Measurements from ENCODE around the gene STRAP.
A peak's percentile ranks its signal among the peaks of the same experiment; 100 is the strongest.

The STRAP gene, protein sequence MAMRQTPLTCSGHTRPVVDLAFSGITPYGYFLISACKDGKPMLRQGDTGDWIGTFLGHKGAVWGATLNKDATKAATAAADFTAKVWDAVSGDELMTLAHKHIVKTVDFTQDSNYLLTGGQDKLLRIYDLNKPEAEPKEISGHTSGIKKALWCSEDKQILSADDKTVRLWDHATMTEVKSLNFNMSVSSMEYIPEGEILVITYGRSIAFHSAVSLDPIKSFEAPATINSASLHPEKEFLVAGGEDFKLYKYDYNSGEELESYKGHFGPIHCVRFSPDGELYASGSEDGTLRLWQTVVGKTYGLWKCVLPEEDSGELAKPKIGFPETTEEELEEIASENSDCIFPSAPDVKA

DNA sequence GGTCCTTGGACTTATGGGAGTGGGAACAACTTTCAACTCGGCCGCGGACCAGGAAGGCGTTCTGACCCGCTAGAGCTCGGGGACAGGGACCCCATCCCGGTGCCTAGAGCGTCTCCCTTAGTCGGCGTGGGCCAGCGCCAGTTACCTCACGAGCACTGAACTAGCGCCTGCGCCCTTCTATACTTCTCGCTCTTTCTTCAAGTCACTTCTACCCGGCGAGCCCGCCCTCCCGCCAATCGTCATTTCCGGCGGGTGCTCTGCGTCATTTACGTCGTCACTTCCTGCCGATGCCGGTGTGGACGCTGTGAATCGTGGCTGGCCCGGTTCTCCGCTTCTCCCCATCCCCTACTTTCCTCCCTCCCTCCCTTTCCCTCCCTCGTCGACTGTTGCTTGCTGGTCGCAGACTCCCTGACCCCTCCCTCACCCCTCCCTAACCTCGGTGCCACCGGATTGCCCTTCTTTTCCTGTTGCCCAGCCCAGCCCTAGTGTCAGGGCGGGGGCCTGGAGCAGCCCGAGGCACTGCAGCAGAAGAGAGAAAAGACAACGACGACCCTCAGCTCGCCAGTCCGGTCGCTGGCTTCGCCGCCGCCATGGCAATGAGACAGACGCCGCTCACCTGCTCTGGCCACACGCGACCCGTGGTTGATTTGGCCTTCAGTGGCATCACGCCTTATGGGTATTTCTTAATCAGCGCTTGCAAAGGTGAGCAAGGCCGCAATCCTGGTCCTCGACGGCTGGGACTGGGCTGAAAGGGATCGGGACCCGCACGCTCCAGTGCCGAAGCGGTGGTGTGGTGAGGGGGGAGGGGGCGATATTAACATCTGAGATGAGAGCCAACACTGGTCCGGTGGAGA lies at the start of gene STRAP:
Gene STRAP (plus strand): TSS at position 270 of the 854 bp plus-strand sequence. CDS start 321 bp downstream, at position 591.
- DNase-seq: peak; percentile 97

DNA sequence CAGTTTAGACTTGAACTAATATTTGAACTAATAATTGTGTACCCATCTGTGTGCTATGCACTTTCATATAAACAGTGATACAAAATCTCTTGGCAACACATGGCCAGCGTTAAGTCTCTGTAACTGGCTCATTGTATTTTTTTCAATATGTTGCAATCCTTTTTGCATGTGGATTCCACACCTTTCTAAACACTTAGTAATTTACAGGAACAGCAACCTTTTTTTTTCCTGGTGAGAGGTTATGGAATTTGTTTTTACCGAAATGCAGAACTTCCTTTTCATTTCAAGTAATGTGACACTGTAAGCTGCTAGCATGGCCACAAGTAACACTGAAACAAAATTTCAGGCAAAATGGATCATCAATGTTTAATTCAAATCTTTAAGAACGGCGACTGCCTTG lies 47.6 kb upstream of the STRAP start:
- no peak for DNase-seq

DNA sequence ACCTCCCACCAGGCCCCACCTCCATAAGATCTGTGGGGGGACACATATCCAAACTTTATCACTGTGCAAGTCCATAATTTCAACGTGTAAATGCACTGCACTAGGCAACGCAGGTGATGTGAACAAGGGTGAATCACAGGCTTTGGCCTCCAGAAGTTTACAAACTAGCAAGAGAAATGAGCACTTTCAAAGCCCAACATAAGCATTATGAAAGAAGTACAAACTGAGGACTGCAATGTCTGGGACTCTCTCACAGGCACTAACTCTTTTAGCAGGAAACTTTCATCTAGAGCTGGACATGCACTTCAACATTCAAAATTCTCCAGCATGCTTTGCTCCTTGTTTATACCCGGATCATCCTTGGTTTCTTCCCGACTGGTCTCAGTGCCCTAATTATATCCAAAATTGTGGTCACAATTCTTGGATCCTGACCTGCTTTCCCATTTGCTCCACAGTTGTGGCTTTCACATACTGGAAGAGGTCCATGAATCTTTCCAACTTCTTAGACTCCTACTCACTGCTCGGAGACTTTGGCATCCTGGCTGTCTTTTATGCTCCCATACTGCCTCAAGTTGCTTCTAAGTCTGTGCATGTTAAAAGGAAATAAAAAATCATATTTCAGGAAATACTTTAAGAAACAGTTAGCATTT lies 44.9 kb upstream of the STRAP start:
- DNase-seq: no peak

DNA sequence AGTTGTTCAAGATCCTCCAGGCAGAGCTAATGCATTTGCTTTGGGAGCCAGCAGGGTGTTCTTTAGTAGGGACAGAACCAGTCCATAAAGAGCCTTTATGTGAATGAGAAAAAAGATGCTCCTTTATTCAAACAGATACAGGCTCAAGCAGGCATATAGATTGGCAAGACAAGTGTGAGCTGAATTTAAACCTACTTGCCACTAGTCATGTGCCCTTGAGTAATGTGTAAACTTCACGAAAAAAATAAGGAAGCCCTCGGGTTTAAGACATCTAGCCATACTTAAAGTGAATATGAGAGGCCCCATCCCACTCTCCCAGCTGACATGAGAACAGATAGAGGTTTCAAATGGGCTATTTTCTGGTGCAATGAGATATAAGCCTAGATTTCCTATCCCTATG lies 43.1 kb upstream of the STRAP start:
- no peak for DNase-seq

DNA sequence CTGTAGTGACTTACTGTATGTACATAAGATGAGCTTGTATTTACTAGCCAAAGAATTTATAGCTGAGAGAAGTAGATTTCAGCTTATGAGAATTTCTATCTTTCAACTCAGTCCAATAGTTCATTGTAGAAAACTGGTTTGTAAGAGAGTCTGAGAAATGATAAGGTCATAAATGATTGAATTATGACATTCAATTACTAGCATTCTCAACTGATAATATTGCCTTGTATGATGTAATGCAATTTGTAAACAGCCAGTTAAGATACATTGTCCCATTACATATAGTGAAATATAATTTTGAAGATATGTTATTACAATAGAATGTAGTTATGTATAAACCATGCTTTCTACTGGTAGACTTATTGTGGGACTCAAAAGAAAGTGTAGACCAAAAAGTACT lies 42.5 kb upstream of the STRAP start:
- DNase-seq: no peak

DNA sequence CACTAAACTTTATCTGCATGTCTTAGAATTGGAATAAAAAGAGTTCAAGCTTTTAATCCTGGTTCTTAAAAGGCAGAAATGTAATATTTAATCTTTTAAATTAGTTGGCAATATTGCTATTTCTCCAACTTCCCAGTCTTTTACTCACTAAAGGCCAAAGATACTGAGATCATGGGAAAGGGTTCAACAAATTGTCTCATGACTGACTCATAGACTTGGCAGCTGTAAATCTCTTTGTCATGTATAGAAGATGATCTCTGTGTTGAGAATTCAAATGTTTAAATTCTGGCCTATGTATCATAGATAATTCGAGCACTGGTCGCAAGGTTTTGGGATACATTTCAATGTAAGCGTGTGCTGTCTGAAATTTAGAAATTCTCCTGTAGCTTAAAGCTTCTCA lies 40.1 kb upstream of the STRAP start:
- no peak for DNase-seq

DNA sequence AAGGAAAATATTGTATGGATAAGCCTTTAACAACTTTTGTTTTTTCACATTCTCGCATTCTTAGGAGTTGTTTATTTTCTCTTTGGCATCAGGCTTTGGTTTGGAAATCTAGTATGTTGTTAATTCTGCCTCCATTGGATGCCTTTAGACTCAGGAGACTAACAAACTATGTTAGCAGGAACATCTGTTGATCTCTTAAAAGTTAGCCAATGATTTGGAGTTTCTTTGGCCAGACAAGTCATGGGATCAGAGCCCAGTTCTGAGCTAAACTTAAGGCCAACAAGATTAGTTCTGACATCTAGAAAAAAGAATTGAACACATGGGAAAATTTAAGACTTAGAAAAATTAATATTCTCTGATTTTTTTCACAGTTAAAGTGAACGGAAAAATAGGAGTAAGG lies 35.3 kb upstream of the STRAP start:
- no peak for DNase-seq

DNA sequence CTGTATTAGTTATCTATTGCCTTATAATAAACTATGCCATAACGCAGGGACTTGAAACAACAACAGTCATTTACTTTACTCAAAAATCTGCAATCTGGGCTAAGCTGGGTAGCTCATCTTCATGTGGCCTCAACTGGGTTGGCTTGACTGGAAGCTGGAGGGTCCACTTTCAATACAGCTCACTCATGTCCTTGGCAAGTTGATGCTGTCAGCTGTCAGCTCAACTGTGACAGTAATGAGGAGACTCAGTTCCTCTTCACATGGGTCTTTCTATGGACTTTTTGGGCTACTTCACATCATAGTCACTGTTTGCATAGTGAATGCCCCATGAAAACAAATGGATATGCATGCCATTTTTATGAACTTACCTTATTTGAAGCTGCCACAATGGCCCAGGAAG lies 33.6 kb upstream of the STRAP start:
- no peak for DNase-seq

DNA sequence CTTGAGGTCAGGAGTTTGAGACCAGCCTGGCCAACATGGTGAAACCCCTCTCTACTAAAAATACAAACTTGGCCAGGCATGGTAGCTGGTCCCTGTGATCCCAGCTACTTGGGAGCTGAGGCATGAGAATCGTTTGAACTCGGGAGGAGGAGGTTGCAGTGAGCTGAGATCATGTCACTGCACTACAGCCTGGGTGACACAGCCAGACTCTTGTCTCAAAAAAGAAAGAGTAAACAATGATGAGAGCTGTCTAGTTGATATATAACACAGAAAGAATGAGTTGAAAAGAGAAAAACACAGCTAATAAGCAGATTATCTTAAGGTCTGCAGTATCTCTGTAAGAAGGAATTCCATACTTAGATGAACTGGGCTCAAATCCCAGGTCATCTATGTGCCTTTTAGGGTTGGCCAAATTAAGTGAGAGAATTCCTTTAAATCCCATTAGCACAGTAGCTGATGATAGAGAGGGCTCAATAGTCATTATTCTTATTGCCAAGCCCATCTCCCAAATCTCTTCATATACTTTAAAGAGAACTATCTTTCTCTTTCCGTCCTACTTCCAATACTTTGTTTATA lies 31.1 kb upstream of the STRAP start:
- no peak for DNase-seq

DNA sequence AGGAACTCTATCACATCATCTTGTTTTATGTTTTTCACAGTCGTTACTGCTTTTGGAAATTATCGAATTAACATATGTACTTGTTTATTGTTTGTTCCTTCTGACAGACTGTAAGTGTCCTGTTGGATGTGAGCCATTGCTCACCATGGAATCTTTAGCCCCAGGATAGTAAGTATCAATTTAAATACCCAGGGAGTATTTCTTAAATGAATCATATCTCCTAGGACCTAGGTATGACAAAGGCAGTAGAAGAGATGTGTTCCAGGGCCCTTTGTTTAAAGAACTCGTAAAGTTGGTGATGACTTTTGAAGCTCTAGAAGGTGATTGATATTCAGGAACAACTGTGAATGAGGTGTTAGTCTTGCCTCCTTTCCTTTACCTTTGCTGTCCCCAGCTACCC lies 30.3 kb upstream of the STRAP start:
- DNase-seq: no peak

DNA sequence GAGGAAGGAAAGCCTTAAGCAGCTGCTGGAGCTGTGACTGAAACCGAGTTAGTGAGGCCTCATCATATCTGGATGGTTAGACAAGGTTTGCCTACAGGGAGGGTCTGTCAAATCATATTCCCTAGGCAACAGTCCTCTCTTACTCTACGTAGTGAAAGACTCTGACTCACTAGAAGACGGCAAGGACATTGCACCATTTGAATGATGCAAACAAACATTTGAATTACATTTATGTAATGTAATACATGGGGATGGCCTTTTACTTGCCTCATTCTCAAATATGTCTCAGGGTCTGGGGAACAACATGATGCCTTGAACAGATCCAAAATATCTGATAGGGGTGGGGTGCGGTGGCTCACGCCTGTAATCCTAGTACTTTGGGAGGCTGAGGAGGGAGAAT lies 29.8 kb upstream of the STRAP start:
- no peak for DNase-seq

DNA sequence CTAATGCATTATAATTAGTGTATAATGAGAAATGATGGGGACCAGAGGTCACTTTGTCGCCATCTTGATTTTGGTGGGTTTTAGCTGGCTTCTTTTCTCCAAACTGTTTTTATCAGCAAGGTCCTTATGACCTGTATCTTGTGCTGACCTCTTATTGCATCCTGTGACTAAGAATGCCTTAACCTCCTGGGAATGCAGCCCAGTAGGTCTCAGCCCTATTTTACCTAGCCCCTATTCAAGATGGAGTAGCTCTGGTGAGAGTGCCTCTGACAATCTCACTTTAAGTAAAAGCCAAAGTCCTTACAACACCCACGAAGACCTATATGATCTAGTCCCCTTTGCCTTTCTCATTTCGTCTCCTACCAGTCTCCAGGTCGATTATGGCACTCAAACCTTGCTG lies 28.3 kb upstream of the STRAP start:
- no peak for DNase-seq

DNA sequence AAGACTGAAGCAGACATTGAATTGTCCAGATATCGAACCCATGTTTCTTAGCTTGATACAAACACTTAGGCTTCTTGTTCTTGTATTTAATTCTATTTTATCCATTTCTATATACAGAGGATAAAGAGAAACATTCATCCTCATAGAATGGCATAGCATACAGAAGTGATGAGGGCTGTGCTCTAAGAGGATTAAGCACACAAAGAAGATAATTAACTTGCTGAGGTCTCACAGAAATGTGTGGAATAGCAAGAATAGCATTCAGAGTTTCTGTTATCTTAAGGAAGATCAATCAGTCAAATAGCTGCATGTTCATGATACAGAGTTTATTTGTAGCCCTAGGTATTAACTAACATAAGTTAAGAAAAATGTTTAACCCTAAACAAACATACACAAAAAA lies 27.3 kb upstream of the STRAP start:
- no peak for DNase-seq

DNA sequence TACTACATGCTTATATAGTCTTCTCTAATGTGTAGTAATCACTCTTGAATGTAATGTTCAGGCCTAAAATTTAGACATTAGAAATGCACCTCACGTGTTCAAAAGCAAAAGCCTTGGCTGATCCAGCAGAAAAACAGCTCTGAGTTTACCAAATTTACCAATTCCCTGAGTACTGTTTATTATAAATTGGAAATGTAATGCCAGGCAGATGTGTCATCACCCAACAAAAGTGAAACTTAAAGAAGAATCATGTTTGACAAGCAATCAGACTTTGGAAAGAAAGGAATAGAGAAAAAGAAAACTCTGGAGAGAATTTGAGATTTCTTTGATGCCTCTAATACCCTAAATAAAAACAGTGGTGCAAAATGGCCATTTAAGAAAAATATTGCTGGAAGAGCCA lies 26.5 kb upstream of the STRAP start:
- no peak for DNase-seq

DNA sequence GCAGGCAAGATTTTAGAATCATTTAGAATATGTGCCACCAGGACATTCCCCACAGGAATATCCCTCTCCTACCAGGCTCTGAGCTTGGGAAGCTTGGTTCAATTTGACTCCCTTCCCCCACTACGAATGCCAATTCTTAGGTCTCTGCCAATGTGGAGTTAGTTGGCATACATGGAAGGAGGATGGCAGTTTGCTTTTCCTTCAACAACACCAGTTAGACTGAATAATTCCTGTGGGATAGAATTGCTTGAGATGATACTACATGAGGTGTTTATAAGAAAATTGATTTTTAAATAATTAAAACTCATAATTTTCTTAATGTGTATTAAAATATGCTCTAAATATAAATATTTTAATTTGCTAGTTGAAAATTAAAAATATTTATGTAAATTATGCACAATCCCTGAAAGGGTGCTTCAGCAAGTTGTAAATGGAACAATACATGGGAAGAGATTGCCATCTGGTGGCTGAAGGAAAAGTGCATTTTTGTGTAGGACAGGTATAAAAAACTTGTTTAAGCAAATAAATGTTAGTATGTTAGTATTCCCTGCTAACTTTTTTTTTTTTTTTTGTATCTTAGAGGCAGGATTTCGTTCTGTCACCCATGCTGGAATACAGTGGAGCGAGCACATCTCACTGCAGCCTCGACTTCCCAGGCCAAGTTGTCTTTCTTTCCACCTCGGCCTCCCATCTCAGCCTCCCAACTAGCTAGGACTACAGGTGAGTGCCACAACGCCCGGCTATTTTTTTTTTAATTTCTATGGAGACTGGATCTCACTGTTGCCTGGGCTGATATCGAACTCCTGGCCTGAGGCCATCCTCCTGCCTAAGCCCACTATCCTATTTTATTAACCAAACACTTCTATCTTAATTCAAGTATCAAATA lies 25.8 kb upstream of the STRAP start:
- DNase-seq: peak; percentile 33

DNA sequence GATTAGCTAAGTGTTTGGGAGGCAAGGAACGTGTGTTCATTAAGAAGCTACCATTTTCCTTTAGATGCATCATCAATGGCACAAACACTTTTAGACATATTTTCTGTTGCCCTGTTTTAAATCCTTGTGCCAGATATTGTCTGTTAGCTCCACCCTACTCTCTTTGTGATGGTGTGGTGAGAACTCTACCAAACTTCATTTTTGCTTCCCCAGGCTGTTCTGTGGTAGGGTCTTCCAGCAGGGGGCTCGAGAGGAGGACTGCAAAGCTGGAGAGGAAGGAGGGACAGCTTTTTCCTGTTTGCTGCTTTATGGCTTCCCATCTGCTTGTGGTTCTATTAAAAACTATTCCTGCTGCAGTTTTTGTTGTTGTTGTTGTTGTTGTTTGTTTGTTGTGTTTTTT lies 23.8 kb upstream of the STRAP start:
- DNase-seq: no peak

DNA sequence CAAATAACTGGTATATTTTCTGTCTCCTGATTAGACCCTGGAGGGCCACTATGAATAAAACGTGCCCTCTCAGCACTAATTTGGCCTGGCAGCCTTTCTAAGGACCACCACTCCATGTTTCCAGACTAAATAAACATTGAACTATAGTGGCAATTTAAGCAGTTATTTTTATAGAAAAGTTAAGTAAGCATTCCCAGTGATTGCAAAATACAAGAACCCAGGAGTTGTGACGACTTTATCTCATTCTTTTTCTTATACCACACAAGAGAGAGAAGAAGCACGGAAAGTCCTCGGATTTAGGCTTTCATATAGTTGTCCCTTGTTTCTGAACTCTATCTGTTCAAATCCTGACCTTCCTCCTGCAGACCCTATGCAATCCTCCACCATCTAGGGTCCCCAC lies 23.1 kb upstream of the STRAP start:
- no peak for DNase-seq

DNA sequence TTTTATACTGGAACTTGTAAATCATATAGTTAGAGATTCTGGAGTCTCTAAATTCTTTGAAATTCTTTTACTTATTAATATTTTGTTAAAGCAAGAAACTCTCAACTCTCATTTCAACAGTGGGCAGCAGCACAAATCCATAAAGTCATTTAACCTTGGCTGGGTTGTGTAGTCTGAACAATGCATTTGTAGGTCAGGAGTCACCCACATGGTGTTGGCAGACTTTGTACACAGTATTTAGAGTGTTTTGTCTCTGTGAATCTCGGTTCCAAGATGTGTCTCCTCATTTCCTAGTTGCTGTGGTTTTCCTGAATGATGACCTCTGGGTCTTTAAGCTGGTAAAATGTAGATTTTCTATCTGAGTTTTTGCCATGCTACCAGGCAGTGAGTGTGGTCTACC lies 20.8 kb upstream of the STRAP start:
- DNase-seq: no peak

DNA sequence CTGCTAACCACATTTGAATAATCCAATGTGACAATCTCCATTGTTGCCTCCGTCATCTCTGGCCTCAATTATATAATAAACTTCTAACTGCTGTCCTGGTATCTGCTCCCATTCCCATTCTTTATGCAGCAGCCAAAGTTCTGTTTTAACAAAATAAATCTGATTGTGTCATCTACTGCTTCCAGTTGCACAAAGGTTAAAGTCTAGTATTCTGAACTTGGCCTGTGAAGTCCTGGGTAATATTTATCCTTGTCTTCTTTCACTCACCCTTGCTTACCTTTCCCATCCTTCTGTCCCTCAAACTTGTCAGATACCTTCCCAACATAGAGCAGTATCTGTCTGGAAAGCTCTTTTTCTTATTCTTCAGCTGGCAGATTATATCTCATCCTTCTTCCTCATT lies 19.3 kb upstream of the STRAP start:
- DNase-seq: no peak

DNA sequence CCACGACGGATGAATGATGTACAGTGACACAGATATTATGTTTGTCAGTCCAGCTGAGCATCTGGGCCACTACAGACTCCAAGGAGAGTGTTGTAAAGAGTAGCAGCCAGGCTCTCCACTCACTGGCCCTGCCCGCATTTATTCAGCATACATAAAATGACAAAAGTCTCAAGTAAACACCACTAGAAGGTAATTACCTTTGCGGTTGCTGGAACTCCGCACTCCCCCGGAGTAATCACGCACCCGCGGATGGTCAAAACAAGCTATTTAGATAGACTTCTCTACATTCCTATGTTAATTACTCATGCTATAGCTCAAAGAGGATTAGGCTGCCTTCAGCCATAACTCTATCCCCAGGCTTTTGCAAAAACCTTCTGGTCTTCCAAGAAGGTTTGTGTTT lies 18.8 kb upstream of the STRAP start:
- DNase-seq: no peak

DNA sequence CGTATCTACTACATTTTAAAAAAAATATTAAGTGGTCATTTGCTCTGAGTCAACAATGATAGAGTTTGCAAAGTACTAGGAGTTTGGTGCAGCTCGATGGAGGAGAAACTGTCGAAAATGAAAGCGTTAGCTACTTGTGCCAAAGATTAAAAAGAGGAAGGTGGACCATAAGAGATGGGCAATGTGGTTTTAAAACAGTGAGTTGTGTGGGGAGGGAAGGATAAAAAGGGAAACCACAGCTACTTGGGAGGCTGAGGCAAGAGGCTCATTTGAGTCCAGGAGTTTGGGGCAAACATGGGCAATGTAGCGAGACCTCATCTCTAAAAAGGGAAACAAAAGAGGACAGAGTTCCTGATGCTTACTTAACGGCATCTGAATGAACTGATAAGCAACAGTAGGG lies 18.2 kb upstream of the STRAP start:
- no peak for DNase-seq

DNA sequence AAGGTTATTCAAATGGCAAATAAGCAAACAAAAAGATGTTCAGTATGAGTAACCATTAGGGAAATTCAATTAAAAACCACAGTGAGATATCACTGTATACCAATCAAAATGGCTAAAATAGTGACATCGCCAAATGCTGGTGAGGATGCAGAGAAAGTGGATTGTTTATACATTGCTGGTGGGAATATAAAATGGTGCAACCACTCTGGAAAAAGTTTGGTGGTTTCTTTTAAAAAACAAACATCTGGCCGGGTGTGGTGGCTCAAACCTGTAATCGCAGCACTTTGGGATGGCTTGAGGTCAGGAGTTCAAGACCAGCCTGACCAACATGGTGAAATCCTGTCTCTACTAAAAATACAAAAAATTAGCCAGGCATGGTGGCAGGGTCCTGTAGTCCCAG lies 14.0 kb upstream of the STRAP start:
- no peak for DNase-seq

DNA sequence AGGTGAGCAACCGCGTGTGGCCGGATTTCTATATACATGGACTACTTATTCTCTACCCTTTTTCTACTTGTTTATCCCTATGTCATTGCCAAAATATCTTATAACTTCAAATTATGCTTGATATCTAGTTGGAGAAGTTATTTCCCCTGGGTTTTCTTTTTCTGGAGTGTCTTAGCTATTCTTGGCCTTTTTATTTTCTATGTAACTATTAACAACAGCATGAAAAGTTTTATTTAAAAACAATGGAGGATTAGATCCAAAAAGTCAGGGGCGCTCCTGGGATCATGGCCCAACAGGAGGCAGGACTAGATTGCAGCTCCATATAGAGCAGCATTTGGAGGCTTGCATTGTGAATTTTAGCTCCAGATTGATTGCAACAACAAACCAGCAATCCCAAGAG lies 8.6 kb upstream of the STRAP start:
- no peak for DNase-seq
